Astrocyte (in vitro differentiated cells and primary cell): ENCODE measurements around the gene KIF26B. TPM values are rescaled to one million over a fixed set of nuclear protein-coding genes. Genes with fewer than 3 reads are reported as not detected.

Experiments
- DNase-seq: peaks from one replicate; pipeline ENCODE4 v3.0.0-alpha.2; 2010; ENCODE audit warnings: low read depth
- FAIRE-seq: peaks from 2 replicates; lab custom pipeline; 2011; peaks lifted over from hg19 to GRCh38; lab: Jason Lieb, UNC
- H2AFZ ChIP-seq: 2 replicates; pipeline ENCODE4 v1.6.0; 2012; ENCODE audit warnings: low read depth, low read length, inconsistent platforms
- H3K27ac ChIP-seq: 2 replicates; pipeline ENCODE4 v1.5.1; 2011; ENCODE audit warnings: low read depth, low read length, inconsistent platforms
- H3K27me3 ChIP-seq: 2 replicates; pipeline ENCODE4 v1.6.0; 2011; ENCODE audit warnings: low read length, inconsistent platforms; ENCODE audit not compliant: insufficient read depth
- H3K36me3 ChIP-seq: 2 replicates; pipeline ENCODE4 v1.5.1; 2011; ENCODE audit warnings: low read length, inconsistent platforms; ENCODE audit not compliant: insufficient read depth
- H3K4me1 ChIP-seq: 2 replicates; pipeline ENCODE4 v1.5.1; 2011; ENCODE audit warnings: low read length, inconsistent platforms; ENCODE audit not compliant: insufficient read depth
- H3K4me2 ChIP-seq: 2 replicates; pipeline ENCODE4 v1.6.0; 2012; ENCODE audit warnings: low read length, inconsistent platforms
- H3K4me3 ChIP-seq: 2 replicates; pipeline ENCODE4 v1.5.1; 2011; ENCODE audit warnings: low read depth, mild to moderate bottlenecking, low read length, inconsistent platforms; ENCODE audit not compliant: insufficient read depth
- H3K79me2 ChIP-seq: 2 replicates; pipeline ENCODE4 v1.6.0; 2012; ENCODE audit warnings: mild to moderate bottlenecking, low read length, inconsistent platforms; ENCODE audit not compliant: insufficient read depth
- H3K9ac ChIP-seq: 2 replicates; pipeline ENCODE4 v1.6.0; 2012; ENCODE audit warnings: mild to moderate bottlenecking, low read length, inconsistent platforms
- H3K9me3 ChIP-seq: 2 replicates; pipeline ENCODE4 v1.5.1; 2012; ENCODE audit warnings: low read depth, mild to moderate bottlenecking, low read length, inconsistent platforms; ENCODE audit not compliant: insufficient read depth
- H4K20me1 ChIP-seq: 2 replicates; pipeline ENCODE4 v1.6.0; 2012; ENCODE audit warnings: low read length, inconsistent platforms; ENCODE audit not compliant: insufficient read depth
- H3K27ac Mint-ChIP-seq: one replicate; pipeline ENCODE4 v1.8.0; 2021; ENCODE audit warnings: mild to moderate bottlenecking, mixed read lengths; ENCODE audit not compliant: unreplicated experiment
- H3K27me3 Mint-ChIP-seq: one replicate; pipeline ENCODE4 v1.8.0; 2021; ENCODE audit warnings: low read depth, mixed read lengths; ENCODE audit not compliant: unreplicated experiment
- H3K36me3 Mint-ChIP-seq: one replicate; pipeline ENCODE4 v1.8.0; 2021; ENCODE audit warnings: low read depth, mixed read lengths; ENCODE audit not compliant: unreplicated experiment
- H3K4me1 Mint-ChIP-seq: one replicate; pipeline ENCODE4 v1.8.0; 2021; ENCODE audit warnings: low read depth, mixed read lengths; ENCODE audit not compliant: unreplicated experiment
- H3K4me3 Mint-ChIP-seq: one replicate; pipeline ENCODE4 v1.8.0; 2021; ENCODE audit warnings: mild to moderate bottlenecking, moderate library complexity, mixed read lengths; ENCODE audit not compliant: unreplicated experiment
- H3K9me3 Mint-ChIP-seq: one replicate; pipeline ENCODE4 v1.8.0; 2021; ENCODE audit warnings: mild to moderate bottlenecking, mixed read lengths; ENCODE audit not compliant: unreplicated experiment
- EZH2 ChIP-seq: IDR thresholded peaks from 2 replicates; pipeline ENCODE4 v1.6.1; 2012; ENCODE audit warnings: mild to moderate bottlenecking, low read length, inconsistent platforms; ENCODE audit not compliant: insufficient read depth
- total RNA-seq: library from RNA; stranded (reverse); gene quantifications from 2 replicates; pipeline ENCODE4 v1.2.1, GENCODE V29; 2021
- TF ChIP-seq, protein P1 (sequence below): IDR thresholded peaks from 2 replicates; pipeline ENCODE4 v1.5.1; 2011; ENCODE audit warnings: low read depth, mild to moderate bottlenecking, inconsistent platforms, low read length, moderate library complexity; ENCODE audit not compliant: insufficient read depth

The KIF26B gene
- total RNA-seq, 1 donor from 2014 or later: 6.8 TPM

DNA sequence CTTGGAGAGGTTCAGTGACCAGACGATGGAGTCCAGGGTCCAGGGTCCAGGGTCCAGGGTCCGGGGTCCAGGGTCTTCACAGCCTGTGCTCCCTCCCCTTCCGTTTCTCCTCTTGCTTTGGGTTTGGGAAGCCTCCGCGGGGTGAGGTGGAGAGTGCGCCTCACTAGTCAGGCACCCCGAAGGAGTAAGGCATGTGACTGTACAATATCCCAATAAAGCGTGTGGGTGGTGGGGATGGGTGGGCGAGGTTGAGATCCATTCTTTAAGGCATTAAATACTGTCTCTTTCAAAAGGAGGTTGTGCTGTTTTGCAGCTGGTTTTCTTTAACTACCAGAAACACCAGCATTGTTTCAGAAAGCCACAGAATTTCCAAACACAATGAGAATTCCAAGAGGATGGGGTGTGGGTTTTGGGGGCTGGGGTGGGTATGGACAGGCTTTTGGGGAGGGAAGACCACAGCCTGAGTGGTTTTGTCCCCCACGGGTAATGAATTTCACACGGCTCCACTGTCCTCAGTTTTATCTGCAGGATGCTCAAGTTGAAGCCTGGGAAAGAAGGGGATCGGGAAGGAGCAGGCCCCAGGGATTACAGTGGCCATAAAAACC, 65.7 kb downstream of the KIF26B start:
- Mint-ChIP-seq H3K9me3 (no peaks in the 10 kb centered on the region), H3K27me3 (no peaks in the 10 kb centered on the region), H3K27ac (no peak overlapping the region), H3K4me3 (no peak overlapping the region), H3K4me1 (peaks cover 32% of the 10 kb centered on the region), H3K36me3 (no peaks in the 10 kb centered on the region)
- no peaks in the 10 kb centered on the region for H3K27me3 ChIP-seq
- H3K36me3 ChIP-seq: no peaks in the 10 kb centered on the region
- H3K4me3 ChIP-seq: no peak overlapping the region
- H4K20me1 ChIP-seq: peaks cover 31% of the 10 kb centered on the region
- H3K9ac ChIP-seq: no peak overlapping the region
- no peaks in the 10 kb centered on the region for H3K79me2 ChIP-seq
- H3K4me1 ChIP-seq: no peaks in the 10 kb centered on the region
- H3K4me2 ChIP-seq: no peak overlapping the region
- H3K9me3 ChIP-seq: no peaks in the 10 kb centered on the region
- DNase-seq (no peak), FAIRE-seq (no peak)
- no peak overlapping the region for H2AFZ ChIP-seq
- TF ChIP-seq, protein P1, sequence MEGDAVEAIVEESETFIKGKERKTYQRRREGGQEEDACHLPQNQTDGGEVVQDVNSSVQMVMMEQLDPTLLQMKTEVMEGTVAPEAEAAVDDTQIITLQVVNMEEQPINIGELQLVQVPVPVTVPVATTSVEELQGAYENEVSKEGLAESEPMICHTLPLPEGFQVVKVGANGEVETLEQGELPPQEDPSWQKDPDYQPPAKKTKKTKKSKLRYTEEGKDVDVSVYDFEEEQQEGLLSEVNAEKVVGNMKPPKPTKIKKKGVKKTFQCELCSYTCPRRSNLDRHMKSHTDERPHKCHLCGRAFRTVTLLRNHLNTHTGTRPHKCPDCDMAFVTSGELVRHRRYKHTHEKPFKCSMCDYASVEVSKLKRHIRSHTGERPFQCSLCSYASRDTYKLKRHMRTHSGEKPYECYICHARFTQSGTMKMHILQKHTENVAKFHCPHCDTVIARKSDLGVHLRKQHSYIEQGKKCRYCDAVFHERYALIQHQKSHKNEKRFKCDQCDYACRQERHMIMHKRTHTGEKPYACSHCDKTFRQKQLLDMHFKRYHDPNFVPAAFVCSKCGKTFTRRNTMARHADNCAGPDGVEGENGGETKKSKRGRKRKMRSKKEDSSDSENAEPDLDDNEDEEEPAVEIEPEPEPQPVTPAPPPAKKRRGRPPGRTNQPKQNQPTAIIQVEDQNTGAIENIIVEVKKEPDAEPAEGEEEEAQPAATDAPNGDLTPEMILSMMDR: no peak
- TF ChIP-seq EZH2: no peak
- no peak overlapping the region for H3K27ac ChIP-seq

- TF ChIP-seq, protein P1: no peak
- TF ChIP-seq EZH2: no peak
- H3K9me3 ChIP-seq: no peaks in the 10 kb centered on the region
- no peak overlapping the region for H3K27ac ChIP-seq
- H3K27me3 Mint-ChIP-seq: no peaks in the 10 kb centered on the region
- no peaks in the 10 kb centered on the region for H3K4me1 ChIP-seq
- no peak overlapping the region for H2AFZ ChIP-seq
- no peaks in the 10 kb centered on the region for H3K27me3 ChIP-seq
- no peak overlapping the region for H3K4me3 ChIP-seq
- no peak overlapping the region for H3K9ac ChIP-seq
- no peaks in the 10 kb centered on the region for H3K9me3 Mint-ChIP-seq
- H3K4me2 ChIP-seq: no peak overlapping the region
- peaks cover 27% of the 10 kb centered on the region for H4K20me1 ChIP-seq
- no peak for FAIRE-seq
- H3K4me1 Mint-ChIP-seq: peaks cover 27% of the 10 kb centered on the region
- H3K36me3 Mint-ChIP-seq: no peaks in the 10 kb centered on the region
- H3K79me2 ChIP-seq: no peaks in the 10 kb centered on the region
- H3K36me3 ChIP-seq: no peaks in the 10 kb centered on the region
- no peak overlapping the region for H3K27ac Mint-ChIP-seq
- H3K4me3 Mint-ChIP-seq: no peak overlapping the region
- no peak for DNase-seq
Observed at GRCh38 chr1:245221805-245222204, 67.0 kb downstream of the KIF26B start.

DNA sequence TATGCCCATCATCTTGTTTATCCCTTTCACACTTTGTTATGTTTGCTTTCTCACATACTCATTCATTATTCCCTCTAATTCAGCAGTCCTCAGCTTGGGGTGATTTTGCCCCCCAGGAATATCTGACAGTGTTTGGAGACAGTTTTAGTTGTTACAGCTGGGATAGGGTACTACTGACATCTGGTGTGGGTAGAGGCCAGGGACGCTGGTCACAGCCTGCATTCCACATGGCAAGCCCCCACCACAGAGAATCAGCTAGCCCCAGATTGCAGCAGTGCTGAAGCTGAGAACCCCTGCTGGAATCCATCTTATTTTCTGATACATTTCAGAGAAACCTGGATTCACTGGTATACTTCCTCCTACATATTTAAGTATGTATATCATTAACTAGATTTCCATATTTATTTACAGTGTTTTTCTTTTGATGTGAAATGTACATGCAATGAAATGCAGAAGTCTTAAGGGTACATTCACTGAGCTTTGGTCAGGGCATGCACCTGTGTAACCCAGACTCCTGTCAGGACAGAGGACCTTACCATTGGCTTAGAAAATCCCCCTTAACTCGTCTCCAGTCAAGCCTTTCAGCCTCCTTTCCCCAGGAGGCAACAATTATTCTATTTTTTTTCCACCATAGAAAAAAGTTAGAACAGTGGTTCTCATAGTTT, 68.3 kb downstream of the KIF26B start:
- H3K36me3 ChIP-seq: no peaks in the 10 kb centered on the region
- no peak overlapping the region for H2AFZ ChIP-seq
- no peak for FAIRE-seq
- no peak overlapping the region for H3K27ac Mint-ChIP-seq
- H3K4me1 ChIP-seq: no peaks in the 10 kb centered on the region
- H3K27ac ChIP-seq: no peak overlapping the region
- no peak overlapping the region for H3K9ac ChIP-seq
- no peaks in the 10 kb centered on the region for H3K79me2 ChIP-seq
- H4K20me1 ChIP-seq: peaks cover 27% of the 10 kb centered on the region
- peaks cover 19% of the 10 kb centered on the region for H3K4me1 Mint-ChIP-seq
- no peaks in the 10 kb centered on the region for H3K36me3 Mint-ChIP-seq
- TF ChIP-seq, protein P1: no peak
- no peak for TF ChIP-seq EZH2
- DNase-seq: no peak
- peaks cover 2% of the 10 kb centered on the region for H3K27me3 Mint-ChIP-seq
- no peaks in the 10 kb centered on the region for H3K27me3 ChIP-seq
- H3K9me3 ChIP-seq: no peaks in the 10 kb centered on the region
- H3K4me3 ChIP-seq: no peak overlapping the region
- H3K4me2 ChIP-seq: no peak overlapping the region
- no peak overlapping the region for H3K4me3 Mint-ChIP-seq
- no peaks in the 10 kb centered on the region for H3K9me3 Mint-ChIP-seq
